ENCODE measurements around the gene TRPV6. TPM values are rescaled to one million over a fixed set of nuclear protein-coding genes. Genes with fewer than 3 reads are reported as not detected.

Gene TRPV6
- total RNA-seq, 4 donors from 2014 or later: 0.14 to 2.9 TPM; not detected in 2

DNA sequence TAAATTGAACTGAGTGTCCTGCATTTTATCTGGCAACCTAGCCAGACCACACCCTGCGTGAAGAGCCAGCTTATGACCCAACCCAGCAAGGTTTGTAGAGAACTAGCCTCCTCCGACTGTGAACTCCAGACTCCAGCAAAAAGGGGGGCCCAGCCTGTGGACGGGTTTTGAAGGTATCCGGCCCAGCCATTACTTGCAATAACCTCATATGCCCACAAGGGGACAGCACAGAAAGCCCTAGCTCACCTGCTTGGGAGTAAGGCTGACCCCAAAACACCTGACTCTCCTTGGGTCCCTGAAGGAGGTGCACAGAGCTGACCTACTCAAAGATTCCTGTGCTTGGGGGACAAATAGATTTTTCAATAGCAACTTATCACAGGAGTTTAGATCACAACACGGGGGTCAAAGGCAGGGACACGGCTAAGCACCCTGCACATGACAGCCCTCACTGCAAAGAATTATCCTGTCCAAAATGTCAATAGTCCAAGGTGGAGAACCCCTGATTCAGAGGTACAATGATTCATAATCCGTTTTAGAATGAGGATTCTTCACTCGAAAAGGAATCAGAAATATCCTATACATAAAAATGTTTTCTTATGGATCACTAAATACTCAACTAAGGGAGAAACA lies 4.6 kb downstream of the TRPV6 start:
- H3K27ac ChIP-seq: no peak overlapping the region
- no peaks in the 10 kb centered on the region for H3K36me3 ChIP-seq
- in situ Hi-C loops (cut with MboI; ENCODE audit: low pct_ligation_motif_present in 1 of 4, low pct_unique_long_range_greater_than_20kb in 1 of 4, low sequenced_read_pairs in 3 of 4) (loop anchor here in 1 of 4 donors (25.0 kb wide), 1 partner anchor 331 kb away; the partner anchor contains the start of gene TAS2R40), intact Hi-C loops (cut with DNase I; ENCODE audit: low total_unique reads) (no loop called here)
- H3K9me3 ChIP-seq: no peaks in the 10 kb centered on the region
- no peaks in the 10 kb centered on the region for H3K27me3 ChIP-seq
- no peak for TF ChIP-seq EP300 (IDR thresholded peaks at IDR 0.05; ENCODE audit: low read depth)
- no peak for TF ChIP-seq POLR2AphosphoS5 (IDR thresholded peaks at IDR 0.05)
- TF ChIP-seq POLR2A (IDR thresholded peaks at IDR 0.05): no peak
- TF ChIP-seq, protein P1, sequence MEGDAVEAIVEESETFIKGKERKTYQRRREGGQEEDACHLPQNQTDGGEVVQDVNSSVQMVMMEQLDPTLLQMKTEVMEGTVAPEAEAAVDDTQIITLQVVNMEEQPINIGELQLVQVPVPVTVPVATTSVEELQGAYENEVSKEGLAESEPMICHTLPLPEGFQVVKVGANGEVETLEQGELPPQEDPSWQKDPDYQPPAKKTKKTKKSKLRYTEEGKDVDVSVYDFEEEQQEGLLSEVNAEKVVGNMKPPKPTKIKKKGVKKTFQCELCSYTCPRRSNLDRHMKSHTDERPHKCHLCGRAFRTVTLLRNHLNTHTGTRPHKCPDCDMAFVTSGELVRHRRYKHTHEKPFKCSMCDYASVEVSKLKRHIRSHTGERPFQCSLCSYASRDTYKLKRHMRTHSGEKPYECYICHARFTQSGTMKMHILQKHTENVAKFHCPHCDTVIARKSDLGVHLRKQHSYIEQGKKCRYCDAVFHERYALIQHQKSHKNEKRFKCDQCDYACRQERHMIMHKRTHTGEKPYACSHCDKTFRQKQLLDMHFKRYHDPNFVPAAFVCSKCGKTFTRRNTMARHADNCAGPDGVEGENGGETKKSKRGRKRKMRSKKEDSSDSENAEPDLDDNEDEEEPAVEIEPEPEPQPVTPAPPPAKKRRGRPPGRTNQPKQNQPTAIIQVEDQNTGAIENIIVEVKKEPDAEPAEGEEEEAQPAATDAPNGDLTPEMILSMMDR (IDR thresholded peaks at IDR 0.05): peak; percentile 61 to 76 (median 67)
- DNase-seq: no peak
- no peak overlapping the region for H3K4me3 ChIP-seq
- no peaks in the 10 kb centered on the region for H3K4me1 ChIP-seq
- WGBS, 2 donors (ENCODE audit: low coverage in 1 of 2): 14 to 27% methylated on average over 1 to 8 of the region's 8 CpGs

- Histone ChIP-seq H3K9me3 (no peaks in the 10 kb centered on the region), H3K4me1 (no peaks in the 10 kb centered on the region), H3K4me3 (no peak overlapping the region), H3K27ac (no peak overlapping the region), H3K27me3 (no peaks in the 10 kb centered on the region), H3K36me3 (no peaks in the 10 kb centered on the region)
- WGBS, 2 donors (ENCODE audit: low coverage in 1 of 2): 84 to 85% methylated on average over 5 of the region's 5 CpGs
- DNase-seq: no peak
- intact Hi-C loops (cut with DNase I; ENCODE audit: low total_unique reads) (loop anchor here (10.0 kb wide), 1 partner anchor 336 kb away; no protein-coding TSS in a partner anchor), in situ Hi-C loops (cut with MboI; ENCODE audit: low pct_ligation_motif_present in 1 of 4, low pct_unique_long_range_greater_than_20kb in 1 of 4, low sequenced_read_pairs in 3 of 4) (loop anchor here in 1 of 4 donors (10.0 to 25.0 kb wide), 2 partner anchors 126 to 333 kb away; partner anchors contain the start of gene TAS2R40)
- TF ChIP-seq POLR2A (IDR thresholded peaks at IDR 0.05): no peak
Measured at GRCh38 chr7:142879060-142879459, 6.5 kb downstream of the TRPV6 start.

- TF ChIP-seq EP300 (IDR thresholded peaks at IDR 0.05; ENCODE audit: low read depth): no peak
- no peak for TF ChIP-seq POLR2AphosphoS5 (IDR thresholded peaks at IDR 0.05)
- TF ChIP-seq, protein P1 (IDR thresholded peaks at IDR 0.05): no peak
- no peak for TF ChIP-seq POLR2A (IDR thresholded peaks at IDR 0.05)
- intact Hi-C loops (cut with DNase I; ENCODE audit: low total_unique reads): loop anchor here (10.0 kb wide), 1 partner anchor 336 kb away; no protein-coding TSS in a partner anchor
- no peak for DNase-seq
- H3K27ac ChIP-seq: no peak overlapping the region
- H3K36me3 ChIP-seq: no peaks in the 10 kb centered on the region
- 93 to 100% methylated on average over 1 to 3 of the region's 3 CpGs for WGBS, 2 donors (ENCODE audit: low coverage in 1 of 2)
- in situ Hi-C loops (cut with MboI; ENCODE audit: low pct_ligation_motif_present in 1 of 4, low pct_unique_long_range_greater_than_20kb in 1 of 4, low sequenced_read_pairs in 3 of 4): loop anchor here in 1 of 4 donors (10.0 to 25.0 kb wide), 2 partner anchors 126 to 334 kb away; partner anchors contain the start of gene TAS2R40
- no peaks in the 10 kb centered on the region for H3K9me3 ChIP-seq
- no peaks in the 10 kb centered on the region for H3K27me3 ChIP-seq
- H3K4me3 ChIP-seq: no peak overlapping the region
- H3K4me1 ChIP-seq: no peaks in the 10 kb centered on the region
Measured at GRCh38 chr7:142878315-142878714, 7.2 kb downstream of the TRPV6 start.

DNA sequence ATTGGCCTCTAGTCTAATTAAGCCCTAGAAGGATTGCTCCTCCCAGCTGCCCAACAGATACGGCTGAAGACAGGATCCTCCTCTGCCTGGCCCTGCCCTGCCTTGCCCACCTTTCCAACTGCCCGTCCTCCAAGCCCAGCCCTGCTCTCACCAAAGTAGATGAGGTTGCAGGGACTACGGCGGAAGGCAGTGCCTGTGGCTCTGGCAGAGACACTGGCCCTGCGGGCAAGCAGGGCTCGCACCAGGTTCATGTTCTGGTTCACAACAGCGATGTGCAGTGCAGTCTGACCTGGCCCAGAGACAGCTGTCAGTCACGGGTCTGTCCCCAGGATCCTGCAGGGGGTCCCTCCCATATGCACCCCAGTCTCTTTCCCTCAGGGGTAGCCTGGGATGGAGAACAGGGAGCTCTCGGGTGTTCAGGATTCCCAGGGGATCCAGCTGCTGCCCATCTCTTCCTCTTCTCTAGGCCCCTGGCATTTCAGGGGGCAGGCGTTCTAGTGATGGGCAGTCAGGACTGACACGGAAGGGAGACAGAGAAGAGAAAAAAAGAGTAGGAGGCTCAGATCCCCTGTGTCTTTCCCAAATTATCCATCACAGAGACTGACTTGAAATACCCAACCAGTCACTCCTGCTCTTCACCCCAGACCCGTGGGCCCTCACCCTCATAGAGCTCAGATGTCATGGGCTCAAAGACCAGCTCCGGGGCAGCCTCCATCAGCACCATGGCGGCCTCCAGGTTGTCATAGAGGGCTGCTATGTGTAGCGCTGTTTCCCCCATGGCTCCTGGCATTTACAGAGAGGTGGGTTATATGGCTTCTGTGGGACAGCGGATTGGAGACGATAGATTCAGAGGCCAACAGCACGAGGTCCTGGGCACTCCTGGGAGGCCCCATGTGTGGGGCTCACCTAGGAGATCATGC lies 8.3 kb downstream of the TRPV6 start:
- H3K36me3 ChIP-seq: no peaks in the 10 kb centered on the region
- H3K4me3 ChIP-seq: no peak overlapping the region
- whole genome bisulfite sequencing, 2 donors (ENCODE audit: low coverage in 1 of 2): 14 to 83% methylated on average over 1 to 18 of the region's 18 CpGs
- no peaks in the 10 kb centered on the region for H3K9me3 ChIP-seq
- no peaks in the 10 kb centered on the region for H3K27me3 ChIP-seq
- intact Hi-C loops (cut with DNase I; ENCODE audit: low total_unique reads): loop anchor here (10.0 kb wide), 1 partner anchor 338 kb away; no protein-coding TSS in a partner anchor
- TF ChIP-seq POLR2AphosphoS5 (IDR thresholded peaks at IDR 0.05) (no peak), EP300 (IDR thresholded peaks at IDR 0.05; ENCODE audit: low read depth) (no peak), POLR2A (IDR thresholded peaks at IDR 0.05) (no peak)
- TF ChIP-seq, protein P1 (IDR thresholded peaks at IDR 0.05): no peak
- no peak overlapping the region for H3K27ac ChIP-seq
- DNase-seq: no peak
- H3K4me1 ChIP-seq: no peaks in the 10 kb centered on the region
- in situ Hi-C loops (cut with MboI; ENCODE audit: low pct_ligation_motif_present in 1 of 4, low pct_unique_long_range_greater_than_20kb in 1 of 4, low sequenced_read_pairs in 3 of 4): loop anchor here in 1 of 4 donors (10.0 to 25.0 kb wide), 2 partner anchors 128 to 335 kb away; partner anchors contain the start of gene TAS2R40
